ENCODE measurements around the gene GAGE12H. TPM values are rescaled to one million over a fixed set of nuclear protein-coding genes. Genes with fewer than 3 reads are reported as not detected.
"Not testable (repeated sequence)": the region's sequence is repeated elsewhere in the genome, so short reads cannot be mapped to it uniquely, and the experiment has no call there.

Gene GAGE12H
- total RNA-seq = not detected
- polyA plus RNA-seq = not detected

- not testable (repeated sequence) for H3K4me3 ChIP-seq (ENCODE audit: low read depth in 1 of 3, low read length in 3 of 3); H3K27ac ChIP-seq (ENCODE audit: low read depth in 1 of 2, low read length in 2 of 2); DNase-seq (ENCODE audit: low spot score); H3K36me3 ChIP-seq (ENCODE audit: control insufficient read depth in 4 of 4, insufficient read depth in 3 of 4, low read depth in 1 of 4, low read length in 3 of 4); H3K27me3 ChIP-seq (ENCODE audit: control insufficient read depth in 4 of 4, insufficient read depth in 4 of 4, low read length in 3 of 4); H3K9me3 ChIP-seq (ENCODE audit: control insufficient read depth in 4 of 4, low read length in 3 of 4); H3K4me1 ChIP-seq (ENCODE audit: control insufficient read depth in 4 of 4, insufficient read depth in 4 of 4, low read length in 3 of 4); H3K9ac ChIP-seq (ENCODE audit: low read depth in 1 of 2, low read length in 2 of 2)
- no CpG with 5 or more reads among the region's 16 CpGs for WGBS
Measured at GRCh38 chrX:49579649-49580048, at the start of gene GAGE12H. Gene GAGE12H (plus strand): TSS chrX:49579949. CDS start chrX:49581104, 1,155 bp downstream.

GRCh38 chrX:49531877-49532276, 47.9 kb upstream of the GAGE12H start, which contains the start of gene GAGE12C:
Gene GAGE12C (plus strand): TSS chrX:49532177. CDS start chrX:49533332, 1,155 bp downstream.
- H3K4me3 ChIP-seq (ENCODE audit: low read depth in 1 of 3, low read length in 3 of 3); DNase-seq (ENCODE audit: low spot score); H3K4me1 ChIP-seq (ENCODE audit: control insufficient read depth in 4 of 4, insufficient read depth in 4 of 4, low read length in 3 of 4); H3K9ac ChIP-seq (ENCODE audit: low read depth in 1 of 2, low read length in 2 of 2); H3K27ac ChIP-seq (ENCODE audit: low read depth in 1 of 2, low read length in 2 of 2); H3K27me3 ChIP-seq (ENCODE audit: control insufficient read depth in 4 of 4, insufficient read depth in 4 of 4, low read length in 3 of 4); H3K36me3 ChIP-seq (ENCODE audit: control insufficient read depth in 4 of 4, insufficient read depth in 3 of 4, low read depth in 1 of 4, low read length in 3 of 4); H3K9me3 ChIP-seq (ENCODE audit: control insufficient read depth in 4 of 4, low read length in 3 of 4): not testable (repeated sequence)
- no CpG with 5 or more reads among the region's 16 CpGs for WGBS

GRCh38 chrX:49541433-49541832, 38.3 kb upstream of the GAGE12H start, which contains the start of gene GAGE12D:
Gene GAGE12D (plus strand): TSS chrX:49541733. CDS start chrX:49542888, 1,155 bp downstream.
- DNase-seq (ENCODE audit: low spot score); H3K9me3 ChIP-seq (ENCODE audit: control insufficient read depth in 4 of 4, low read length in 3 of 4); H3K27me3 ChIP-seq (ENCODE audit: control insufficient read depth in 4 of 4, insufficient read depth in 4 of 4, low read length in 3 of 4); H3K4me3 ChIP-seq (ENCODE audit: low read depth in 1 of 3, low read length in 3 of 3); H3K36me3 ChIP-seq (ENCODE audit: control insufficient read depth in 4 of 4, insufficient read depth in 3 of 4, low read depth in 1 of 4, low read length in 3 of 4); H3K4me1 ChIP-seq (ENCODE audit: control insufficient read depth in 4 of 4, insufficient read depth in 4 of 4, low read length in 3 of 4); H3K9ac ChIP-seq (ENCODE audit: low read depth in 1 of 2, low read length in 2 of 2); H3K27ac ChIP-seq (ENCODE audit: low read depth in 1 of 2, low read length in 2 of 2): not testable (repeated sequence)
- no CpG with 5 or more reads among the region's 16 CpGs for WGBS

- not testable (repeated sequence) for H3K27ac ChIP-seq (ENCODE audit: low read depth in 1 of 2, low read length in 2 of 2); H3K27me3 ChIP-seq (ENCODE audit: control insufficient read depth in 4 of 4, insufficient read depth in 4 of 4, low read length in 3 of 4); DNase-seq (ENCODE audit: low spot score); H3K4me3 ChIP-seq (ENCODE audit: low read depth in 1 of 3, low read length in 3 of 3); H3K4me1 ChIP-seq (ENCODE audit: control insufficient read depth in 4 of 4, insufficient read depth in 4 of 4, low read length in 3 of 4); H3K36me3 ChIP-seq (ENCODE audit: control insufficient read depth in 4 of 4, insufficient read depth in 3 of 4, low read depth in 1 of 4, low read length in 3 of 4); H3K9me3 ChIP-seq (ENCODE audit: control insufficient read depth in 4 of 4, low read length in 3 of 4); H3K9ac ChIP-seq (ENCODE audit: low read depth in 1 of 2, low read length in 2 of 2)
- WGBS = no CpG with 5 or more reads among the region's 16 CpGs
Measured at GRCh38 chrX:49550989-49551388, 28.8 kb upstream of the GAGE12H start, which contains the start of gene GAGE12E. Gene GAGE12E (plus strand): TSS chrX:49551289. CDS start chrX:49552444, 1,155 bp downstream.

GRCh38 chrX:49560542-49560941, 19.2 kb upstream of the GAGE12H start, which contains the start of gene GAGE12F:
Gene GAGE12F (plus strand): TSS chrX:49560842. CDS start chrX:49561997, 1,155 bp downstream.
- not testable (repeated sequence) for H3K27me3 ChIP-seq (ENCODE audit: control insufficient read depth in 4 of 4, insufficient read depth in 4 of 4, low read length in 3 of 4); H3K4me3 ChIP-seq (ENCODE audit: low read depth in 1 of 3, low read length in 3 of 3); H3K27ac ChIP-seq (ENCODE audit: low read depth in 1 of 2, low read length in 2 of 2); DNase-seq (ENCODE audit: low spot score); H3K9ac ChIP-seq (ENCODE audit: low read depth in 1 of 2, low read length in 2 of 2); H3K36me3 ChIP-seq (ENCODE audit: control insufficient read depth in 4 of 4, insufficient read depth in 3 of 4, low read depth in 1 of 4, low read length in 3 of 4); H3K4me1 ChIP-seq (ENCODE audit: control insufficient read depth in 4 of 4, insufficient read depth in 4 of 4, low read length in 3 of 4); H3K9me3 ChIP-seq (ENCODE audit: control insufficient read depth in 4 of 4, low read length in 3 of 4)
- WGBS = no CpG with 5 or more reads among the region's 16 CpGs

GRCh38 chrX:49568728-49569127, 11.0 kb upstream of the GAGE12H start:
- H3K27ac ChIP-seq (ENCODE audit: low read depth in 1 of 2, low read length in 2 of 2); H3K4me1 ChIP-seq (ENCODE audit: control insufficient read depth in 4 of 4, insufficient read depth in 4 of 4, low read length in 3 of 4); H3K4me3 ChIP-seq (ENCODE audit: low read depth in 1 of 3, low read length in 3 of 3); H3K9me3 ChIP-seq (ENCODE audit: control insufficient read depth in 4 of 4, low read length in 3 of 4); DNase-seq (ENCODE audit: low spot score); H3K9ac ChIP-seq (ENCODE audit: low read depth in 1 of 2, low read length in 2 of 2); H3K27me3 ChIP-seq (ENCODE audit: control insufficient read depth in 4 of 4, insufficient read depth in 4 of 4, low read length in 3 of 4); H3K36me3 ChIP-seq (ENCODE audit: control insufficient read depth in 4 of 4, insufficient read depth in 3 of 4, low read depth in 1 of 4, low read length in 3 of 4): not testable (repeated sequence)
- WGBS = no CpG with 5 or more reads among the region's 11 CpGs

GRCh38 chrX:49569152-49569551, 10.6 kb upstream of the GAGE12H start:
- H3K27me3 ChIP-seq (ENCODE audit: control insufficient read depth in 4 of 4, insufficient read depth in 4 of 4, low read length in 3 of 4); H3K4me1 ChIP-seq (ENCODE audit: control insufficient read depth in 4 of 4, insufficient read depth in 4 of 4, low read length in 3 of 4); H3K9ac ChIP-seq (ENCODE audit: low read depth in 1 of 2, low read length in 2 of 2); H3K4me3 ChIP-seq (ENCODE audit: low read depth in 1 of 3, low read length in 3 of 3); H3K27ac ChIP-seq (ENCODE audit: low read depth in 1 of 2, low read length in 2 of 2); H3K9me3 ChIP-seq (ENCODE audit: control insufficient read depth in 4 of 4, low read length in 3 of 4); DNase-seq (ENCODE audit: low spot score); H3K36me3 ChIP-seq (ENCODE audit: control insufficient read depth in 4 of 4, insufficient read depth in 3 of 4, low read depth in 1 of 4, low read length in 3 of 4): not testable (repeated sequence)
- WGBS = no CpG with 5 or more reads among the region's 13 CpGs

GRCh38 chrX:49570100-49570499, 9.6 kb upstream of the GAGE12H start, which contains the start of gene GAGE12G:
Gene GAGE12G (plus strand): TSS chrX:49570400. CDS start chrX:49571555, 1,155 bp downstream.
- H3K27ac ChIP-seq (ENCODE audit: low read depth in 1 of 2, low read length in 2 of 2); H3K4me3 ChIP-seq (ENCODE audit: low read depth in 1 of 3, low read length in 3 of 3); H3K27me3 ChIP-seq (ENCODE audit: control insufficient read depth in 4 of 4, insufficient read depth in 4 of 4, low read length in 3 of 4); H3K9me3 ChIP-seq (ENCODE audit: control insufficient read depth in 4 of 4, low read length in 3 of 4); H3K36me3 ChIP-seq (ENCODE audit: control insufficient read depth in 4 of 4, insufficient read depth in 3 of 4, low read depth in 1 of 4, low read length in 3 of 4); DNase-seq (ENCODE audit: low spot score); H3K9ac ChIP-seq (ENCODE audit: low read depth in 1 of 2, low read length in 2 of 2); H3K4me1 ChIP-seq (ENCODE audit: control insufficient read depth in 4 of 4, insufficient read depth in 4 of 4, low read length in 3 of 4): not testable (repeated sequence)
- WGBS = no CpG with 5 or more reads among the region's 16 CpGs
